Measurements from ENCODE around the gene SURF2.
A peak's percentile ranks its signal among the peaks of the same experiment; 100 is the strongest.

SURF2 gene

GRCh38 chr9:133335924-133336811 lies 20.2 kb upstream of the SURF2 start, which contains the start of gene SURF6:
TSS of gene SURF6 (minus strand) at chr9:133336188. CDS start at chr9:133336132, 56 bp downstream.
- DNase-seq (ENCODE audit: low spot score), result peak; percentile 95
- in situ Hi-C loops (cut with MboI; ENCODE audit: low sequenced_read_pairs, unreplicated experiment), result no loop called here

GRCh38 chr9:133339641-133340040 lies 16.7 kb upstream of the SURF2 start:
- DNase-seq (ENCODE audit: low spot score), result no peak
- in situ Hi-C loops (cut with MboI; ENCODE audit: low sequenced_read_pairs, unreplicated experiment), result no loop called here
- no peak for TF ChIP-seq CTCF (IDR thresholded peaks at IDR 0.05; ENCODE audit: borderline replicate concordance, control extremely low read depth, extremely low read depth, insufficient read depth, missing control alignments)

More at GRCh38 chr9:133335924-133336811, 20.2 kb upstream of the SURF2 start, which contains the start of gene SURF6:
- TF ChIP-seq CTCF (IDR thresholded peaks at IDR 0.05; ENCODE audit: borderline replicate concordance, control extremely low read depth, extremely low read depth, insufficient read depth, missing control alignments), result no peak

GRCh38 chr9:133340256-133340655 lies 16.1 kb upstream of the SURF2 start:
- in situ Hi-C loops (cut with MboI; ENCODE audit: low sequenced_read_pairs, unreplicated experiment), result no loop called here
- no peak for TF ChIP-seq CTCF (IDR thresholded peaks at IDR 0.05; ENCODE audit: borderline replicate concordance, control extremely low read depth, extremely low read depth, insufficient read depth, missing control alignments)
- no peak for DNase-seq (ENCODE audit: low spot score)

- TF ChIP-seq CTCF (IDR thresholded peaks at IDR 0.05; ENCODE audit: borderline replicate concordance, control extremely low read depth, extremely low read depth, insufficient read depth, missing control alignments), result no peak
- DNase-seq (ENCODE audit: low spot score), result no peak
- in situ Hi-C loops (cut with MboI; ENCODE audit: low sequenced_read_pairs, unreplicated experiment), result no loop called here
Measured at GRCh38 chr9:133340916-133341315, 15.4 kb upstream of the SURF2 start.

GRCh38 chr9:133341369-133342068 lies 14.8 kb upstream of the SURF2 start:
- no peak for TF ChIP-seq CTCF (IDR thresholded peaks at IDR 0.05; ENCODE audit: borderline replicate concordance, control extremely low read depth, extremely low read depth, insufficient read depth, missing control alignments)
- in situ Hi-C loops (cut with MboI; ENCODE audit: low sequenced_read_pairs, unreplicated experiment), result no loop called here

GRCh38 chr9:133342069-133342406 lies 14.3 kb upstream of the SURF2 start:
- DNase-seq (ENCODE audit: low spot score), result no peak
- in situ Hi-C loops (cut with MboI; ENCODE audit: low sequenced_read_pairs, unreplicated experiment), result no loop called here
- no peak for TF ChIP-seq CTCF (IDR thresholded peaks at IDR 0.05; ENCODE audit: borderline replicate concordance, control extremely low read depth, extremely low read depth, insufficient read depth, missing control alignments)

More at GRCh38 chr9:133341369-133342068, 14.8 kb upstream of the SURF2 start:
- no peak for DNase-seq (ENCODE audit: low spot score)

All from GM13976 (cell line).